ENCODE measurements around the gene ZFP42.
"Not testable (repeated sequence)": the region's sequence is repeated elsewhere in the genome, so short reads cannot be mapped to it uniquely, and the experiment has no call there.

The ZFP42 gene

GRCh38 chr4:188018262-188018661, 22.7 kb downstream of the ZFP42 start:
- DNase-seq (ENCODE audit: low read depth in 2 of 3, low spot score in 1 of 3), result no peak

DNA sequence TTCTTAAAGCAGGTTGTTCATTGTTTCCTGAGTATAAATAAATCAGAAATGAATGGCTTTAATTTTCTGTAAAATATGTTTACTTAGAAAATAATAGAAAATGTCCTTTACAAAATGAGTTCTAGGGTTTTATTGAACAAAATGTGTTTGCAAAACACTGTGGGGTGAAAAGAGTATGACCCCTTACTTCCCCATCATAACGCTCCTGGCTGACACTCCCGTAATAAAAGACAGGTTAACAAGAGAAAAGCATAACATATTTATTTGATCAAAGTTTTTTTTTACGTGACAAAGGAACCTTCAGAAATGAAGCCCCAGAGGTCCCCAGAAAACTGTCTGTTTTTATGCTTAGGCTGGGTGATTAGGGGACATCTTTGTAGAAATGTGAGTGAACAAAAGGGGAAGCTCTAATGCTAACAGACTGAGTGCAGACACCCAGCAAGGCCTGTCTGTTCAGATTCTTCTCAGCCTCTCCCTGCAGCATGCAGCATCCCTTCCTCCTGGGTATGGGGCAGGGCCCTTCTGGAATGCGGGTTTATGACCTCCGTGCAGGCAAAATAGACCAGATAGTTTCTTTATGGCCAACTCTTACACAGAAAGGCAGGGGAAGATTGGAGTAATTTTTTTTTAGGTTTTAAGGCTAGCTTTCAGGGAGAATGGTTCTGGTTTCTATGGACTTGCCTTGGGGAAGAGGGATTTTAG, 26.1 kb downstream of the ZFP42 start:
- DNase-seq (ENCODE audit: low read depth in 2 of 3, low spot score in 1 of 3), result no peak

- DNase-seq (ENCODE audit: low read depth in 2 of 3, low spot score in 1 of 3), result no peak
Measured at GRCh38 chr4:188023682-188024081, 28.1 kb downstream of the ZFP42 start.

DNA sequence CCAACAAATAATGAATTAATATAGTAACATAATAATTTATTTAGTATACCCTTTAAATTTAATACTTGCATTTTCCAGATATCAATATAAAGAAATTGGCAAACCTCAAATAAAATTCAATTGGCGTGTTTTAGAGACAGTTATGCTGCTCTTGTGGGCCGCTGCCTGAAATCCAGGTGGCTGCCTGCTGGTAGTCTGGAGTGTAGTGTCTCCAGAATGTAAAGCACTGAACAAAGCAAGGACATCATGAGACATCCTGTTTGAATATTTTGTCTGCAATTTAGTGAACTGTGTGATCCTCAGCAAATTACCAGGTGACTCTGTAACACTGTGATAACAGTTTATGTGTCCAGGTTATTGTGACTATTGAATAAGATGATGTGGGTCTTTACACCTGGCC, 29.9 kb downstream of the ZFP42 start:
- DNase-seq (ENCODE audit: low read depth in 2 of 3, low spot score in 1 of 3), result no peak

DNA sequence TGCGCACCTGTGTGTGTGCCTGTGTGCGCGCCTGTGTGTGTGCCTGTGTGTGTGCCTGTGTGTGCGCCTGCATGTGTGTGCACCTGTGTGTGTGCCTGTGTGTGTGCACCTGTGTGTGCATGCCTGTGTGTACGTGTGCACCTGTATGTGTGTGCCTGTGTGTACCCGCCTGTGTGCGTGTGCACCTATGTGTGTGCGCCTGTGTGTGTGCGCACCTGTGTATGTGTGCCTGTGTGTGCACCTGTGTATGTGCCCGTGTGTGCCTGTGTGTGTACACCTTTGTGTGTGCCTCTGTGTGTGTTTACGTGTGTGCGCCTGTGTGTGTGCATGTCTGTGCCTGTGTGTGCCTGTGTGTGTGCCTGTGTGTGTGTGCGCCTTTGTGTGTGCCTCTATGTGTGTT, 33.5 kb downstream of the ZFP42 start:
- DNase-seq (ENCODE audit: low read depth in 2 of 3, low spot score in 1 of 3), result no peak

- DNase-seq (ENCODE audit: low read depth in 2 of 3, low spot score in 1 of 3), result no peak
Measured at GRCh38 chr4:188030401-188030800, 34.8 kb downstream of the ZFP42 start.

- no peak for DNase-seq (ENCODE audit: low read depth in 2 of 3, low spot score in 1 of 3)
Measured at GRCh38 chr4:188031751-188032150, 36.2 kb downstream of the ZFP42 start.

- no peak for DNase-seq (ENCODE audit: low read depth in 2 of 3, low spot score in 1 of 3)
Measured at GRCh38 chr4:188032170-188032569, 36.6 kb downstream of the ZFP42 start.

- no peak for DNase-seq (ENCODE audit: low read depth in 2 of 3, low spot score in 1 of 3)
Measured at GRCh38 chr4:188032583-188032982, 37.0 kb downstream of the ZFP42 start.

- no peak for DNase-seq (ENCODE audit: low read depth in 2 of 3, low spot score in 1 of 3)
Measured at GRCh38 chr4:188037003-188037713, 41.6 kb downstream of the ZFP42 start.

- DNase-seq (ENCODE audit: low read depth in 2 of 3, low spot score in 1 of 3), result no peak
Measured at GRCh38 chr4:188041721-188042120, 46.1 kb downstream of the ZFP42 start.

- DNase-seq (ENCODE audit: low read depth in 2 of 3, low spot score in 1 of 3), result no peak
Measured at GRCh38 chr4:188042191-188042590, 46.6 kb downstream of the ZFP42 start.

DNA sequence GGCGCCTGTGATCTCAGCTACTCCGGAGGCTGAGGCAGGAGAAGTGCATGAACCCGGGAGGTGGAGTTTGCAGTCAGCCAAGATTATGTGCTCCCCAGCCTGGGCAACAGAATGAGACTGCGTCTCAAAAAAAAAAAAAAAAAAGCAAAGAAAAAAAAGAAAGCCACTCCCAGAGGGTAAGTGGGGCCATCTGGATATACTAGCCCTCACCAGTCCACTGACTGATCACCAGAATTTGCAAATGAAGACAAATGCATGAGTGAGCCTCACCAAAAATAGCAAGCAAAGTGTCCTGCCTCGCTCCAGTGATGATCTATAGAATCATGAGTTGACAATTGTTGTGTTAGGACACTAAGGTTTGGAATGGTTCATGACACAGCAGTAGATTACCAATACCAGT, 47.6 kb downstream of the ZFP42 start:
- no peak for DNase-seq (ENCODE audit: low read depth in 2 of 3, low spot score in 1 of 3)

DNA sequence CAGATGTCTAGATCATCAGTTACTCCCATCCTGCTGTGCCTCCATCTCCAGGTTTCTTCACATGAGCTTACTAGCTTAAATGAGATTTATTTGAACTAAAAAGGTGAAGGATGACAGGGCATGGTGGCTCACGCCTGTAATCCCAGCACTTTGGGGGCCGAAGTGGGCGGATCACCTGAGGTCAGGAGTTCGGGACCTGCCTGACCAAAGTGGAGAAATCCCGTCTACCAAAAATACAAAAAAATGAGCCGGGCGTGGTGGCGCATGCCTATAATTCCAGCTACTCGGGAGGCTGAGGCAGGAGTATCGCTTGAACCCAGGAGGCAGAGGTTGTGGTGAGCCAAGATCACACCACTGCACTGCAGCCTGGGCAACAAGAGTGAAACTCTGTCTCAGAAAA, 49.9 kb downstream of the ZFP42 start:
- DNase-seq (ENCODE audit: low read depth in 2 of 3, low spot score in 1 of 3), result not testable (repeated sequence)

DNA sequence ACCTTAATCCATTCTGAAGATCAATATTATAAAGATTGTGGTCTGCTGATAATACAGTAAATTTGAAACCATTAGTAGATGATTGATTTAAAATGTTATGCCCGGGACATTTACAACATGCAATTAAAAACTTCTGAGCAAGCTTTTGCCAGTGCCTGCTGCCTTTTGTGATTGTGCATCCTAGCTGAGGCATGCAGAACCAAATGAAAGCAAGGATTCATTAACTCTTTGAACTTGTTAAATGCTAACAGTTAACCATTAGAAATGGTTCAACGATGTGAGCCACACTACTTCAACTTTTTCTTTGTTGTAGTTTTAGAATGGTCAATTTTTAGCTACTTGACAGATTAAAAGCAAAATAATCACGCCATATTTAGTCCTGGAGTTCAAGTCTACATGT, 51.1 kb downstream of the ZFP42 start:
- DNase-seq (ENCODE audit: low read depth in 2 of 3, low spot score in 1 of 3), result no peak

DNA sequence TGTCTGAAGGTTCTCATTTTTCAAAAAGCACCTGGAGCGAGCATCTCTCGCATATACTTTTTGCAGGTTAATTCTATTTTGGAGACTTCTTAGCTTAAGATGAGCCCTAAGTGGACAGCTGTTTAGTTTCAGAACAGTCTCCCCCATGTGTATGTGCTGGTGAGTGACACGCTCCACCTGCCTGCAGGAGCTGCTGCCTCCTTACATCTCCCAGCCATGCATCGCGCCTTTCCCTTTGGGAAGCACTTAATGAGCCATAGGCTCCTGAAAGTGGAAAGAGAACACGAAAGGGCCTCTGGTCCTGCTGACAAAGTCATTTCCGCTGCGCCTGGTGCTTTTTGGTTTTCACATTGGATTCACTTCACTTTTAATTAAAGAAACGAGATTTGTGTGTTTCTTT, 57.7 kb downstream of the ZFP42 start:
- DNase-seq (ENCODE audit: low read depth in 2 of 3, low spot score in 1 of 3), result no peak
